OCI-LY7 (cell line): Measurements from ENCODE around the gene PRKCA.

Source experiments
- CTCF ChIP-seq: fragments of 200-600 bp; sonication (generic); conservative IDR thresholded peaks from 2 replicates; pipeline ENCODE4 v1.5.1; 2014; ENCODE audit warnings: mild to moderate bottlenecking, antibody characterized with exemption, low read length, moderate library complexity, mixed read lengths
- EZH2phosphoT487 ChIP-seq: fragments of 200-600 bp; sonication (generic); IDR thresholded peaks from 2 replicates; pipeline ENCODE4 v1.6.1; 2018; ENCODE audit warnings: low read depth, borderline replicate concordance, mild to moderate bottlenecking, mixed run types, antibody characterized with exemption, low read length, moderate library complexity, mixed read lengths

GRCh38 chr17:66675273-66675990 lies 373.0 kb downstream of the PRKCA start:
- no peak for TF ChIP-seq CTCF
- TF ChIP-seq EZH2phosphoT487, result no peak
